Right lobe of liver (tissue), 6 donors: ENCODE results near the gene PPFIBP2. TPM values are rescaled to one million over a fixed set of nuclear protein-coding genes. Genes with fewer than 3 reads are reported as not detected.

Experiments
- ATAC-seq, 4 donors: fragments of 200-7000 bp; cut with Tn5 transposase; one replicate each; pipeline ENCODE4 v1.9.1; 2020; ENCODE audit warnings: mild to moderate bottlenecking in 4 of 4, moderate library complexity in 4 of 4
- DNase-seq, 3 donors: peaks; one replicate each; pipeline ENCODE4 v3.0.0-alpha.2; 2020
- H3K27ac ChIP-seq, 3 donors: fragments of 200-600 bp; one replicate each; pipeline ENCODE4 v1.8.0; 2022
- H3K27me3 ChIP-seq, 2 donors: fragments of 200-600 bp; one replicate each; pipeline ENCODE4 v1.8.0; 2022
- H3K36me3 ChIP-seq, 4 donors: fragments of 200-600 bp; sonication (generic) in 1 of 4; one replicate each; pipeline versions ENCODE4 v1.5.1 to v1.8.0; 2017 to 2022; ENCODE audit warnings: control low read depth in 1 of 4
- H3K4me1 ChIP-seq, 4 donors: fragments of 200-600 bp; sonication (generic) in 1 of 4; one replicate each; pipeline versions ENCODE4 v1.5.1 to v1.8.0; 2017 to 2022; ENCODE audit warnings: control low read depth in 1 of 4
- H3K4me3 ChIP-seq, 3 donors: fragments of 200-600 bp; one replicate each; pipeline ENCODE4 v1.8.0; 2022
- H3K9me3 ChIP-seq, 4 donors: fragments of 200-600 bp; sonication (generic) in 1 of 4; one replicate each; pipeline versions ENCODE4 v1.5.1 to v1.8.0; 2017 to 2022; ENCODE audit warnings: control low read depth in 1 of 4
- CTCF ChIP-seq, 4 donors: fragments of 200-600 bp in 3 of 4; fragments of 450-650 bp in 1 of 4; IDR thresholded peaks; one replicate each; pipeline versions ENCODE4 v1.5.1 to v1.8.0; 2016 to 2022; ENCODE audit warnings: antibody characterized with exemption in 4 of 4, mild to moderate bottlenecking in 2 of 4
- POLR2A ChIP-seq: fragments of 450-650 bp; IDR thresholded peaks from one replicate; pipeline ENCODE4 v1.6.1; 2017; ENCODE audit warnings: antibody characterized with exemption, mild to moderate bottlenecking
- WGBS: methylation state at CpG from one replicate; pipeline ENCODE4 v1.1.6; 2018; ENCODE audit warnings: low coverage, low lambda C conversion rate; ENCODE audit not compliant: insufficient coverage; ENCODE audit errors: missing lambda C conversion rate; 5-methylcytosine and 5-hydroxymethylcytosine counted together
- intact Hi-C, 2 donors: fragments of 100-400 bp; cut with DNase I; formaldehyde crosslinking; loops; one replicate each; pipeline versions ENCODE4 v1.11.2 to v1.14.1; 2022
- total RNA-seq, 6 experiments: library from RNA; depleted of rRNA in 2 of 6; stranded (reverse); fragments of >200 nt in 2 of 6; fragmentation: NEBNext Ultra II Directional in 3 of 6; extraction: Animal tissue kit (Norgen Biotek cat#: 25700) in 3 of 6; gene quantifications; one replicate each; pipeline versions ENCODE4 v1.1.0 to v1.2.4, GENCODE V29; 2016 to 2023
- donor health status: DM: no; HTN: yes; CAD: no.
- donor health status: DM: no; HTN: no; CAD: no.
- donor health status: DM: no; HTN: no; CAD: no.
- donor health status: DM: no; HTN: yes; CAD: no.
- donor health status: DM: no; HTN: yes; CAD: no.

Gene PPFIBP2
- total RNA-seq, 6 experiments from 2014 or later: 25.5 to 69.3 (median 46.6) TPM

- H3K27me3 ChIP-seq: no peaks in the 10 kb centered on the region
- no peaks in the 10 kb centered on the region for H3K9me3 ChIP-seq
- intact Hi-C loops: no loop called here
- ATAC-seq: no peak
- no peaks in the 10 kb centered on the region for H3K36me3 ChIP-seq
- H3K4me1 ChIP-seq: peaks cover 0 to 21% (median 7%) of the 10 kb centered on the region in 4 donors
- peak in 1 of 3 donors; percentile 37 for DNase-seq
- WGBS: 38% methylated on average over 2 of the region's 6 CpGs
- no peak overlapping the region for H3K27ac ChIP-seq
- TF ChIP-seq POLR2A: no peak
- no peak for TF ChIP-seq CTCF (IDR thresholded peaks at IDR 0.05)
- no peak overlapping the region for H3K4me3 ChIP-seq
Measured at GRCh38 chr11:7537265-7537664, 23.5 kb downstream of the PPFIBP2 start.

- DNase-seq (peak in 1 of 3 donors; percentile 24), ATAC-seq (no peak)
Measured at GRCh38 chr11:7538031-7538430, 24.2 kb downstream of the PPFIBP2 start.

GRCh38 chr11:7538466-7539454 is 25.0 kb downstream of the PPFIBP2 start:
- TF ChIP-seq CTCF (IDR thresholded peaks at IDR 0.05): no peak
- no peak for TF ChIP-seq POLR2A
- intact Hi-C loops: no loop called here
- H3K4me3 ChIP-seq: no peak overlapping the region
- no peak overlapping the region for H3K27ac ChIP-seq
- no peak for ATAC-seq
- no peaks in the 10 kb centered on the region for H3K9me3 ChIP-seq
- peak in 1 of 3 donors; percentile 39 for DNase-seq
- H3K4me1 ChIP-seq: peaks cover 0 to 6% (median 1%) of the 10 kb centered on the region in 4 donors
- WGBS: 86% methylated on average over 8 of the region's 12 CpGs
- H3K36me3 ChIP-seq: no peaks in the 10 kb centered on the region
- no peaks in the 10 kb centered on the region for H3K27me3 ChIP-seq

More at GRCh38 chr11:7538031-7538430, 24.2 kb downstream of the PPFIBP2 start:
- no peak overlapping the region for H3K27ac ChIP-seq
- intact Hi-C loops: no loop called here
- H3K9me3 ChIP-seq: no peaks in the 10 kb centered on the region
- H3K27me3 ChIP-seq: no peaks in the 10 kb centered on the region
- no peaks in the 10 kb centered on the region for H3K36me3 ChIP-seq
- 60% methylated on average over 4 of the region's 8 CpGs for WGBS
- H3K4me3 ChIP-seq: no peak overlapping the region
- peaks cover 0 to 13% (median 5%) of the 10 kb centered on the region in 4 donors for H3K4me1 ChIP-seq
- TF ChIP-seq CTCF (IDR thresholded peaks at IDR 0.05): no peak
- no peak for TF ChIP-seq POLR2A

- H3K4me3 ChIP-seq: no peak overlapping the region
- intact Hi-C loops: no loop called here
- ATAC-seq (peak in 1 of 4 donors; percentile 75), DNase-seq (peak in 1 of 3 donors; percentile 17)
- H3K4me1 ChIP-seq: peaks cover 0 to 6% (median 0%) of the 10 kb centered on the region in 4 donors
- WGBS: 88% methylated on average over 5 of the region's 8 CpGs
- no peaks in the 10 kb centered on the region for H3K9me3 ChIP-seq
- TF ChIP-seq CTCF (IDR thresholded peaks at IDR 0.05) (no peak), POLR2A (no peak)
- H3K27me3 ChIP-seq: no peaks in the 10 kb centered on the region
- H3K27ac ChIP-seq: no peak overlapping the region
- H3K36me3 ChIP-seq: no peaks in the 10 kb centered on the region
Measured at GRCh38 chr11:7540830-7541555, 27.2 kb downstream of the PPFIBP2 start.
